Neuronal stem cell (in vitro differentiated cells): ENCODE results near the gene LCE6A. TPM values are rescaled to one million over a fixed set of nuclear protein-coding genes. Genes with fewer than 3 reads are reported as not detected.

Source experiments
- DNase-seq: peaks from one replicate; pipeline ENCODE4 v3.0.0-alpha.2; 2013; ENCODE audit warnings: low spot score
- H2AFZ ChIP-seq: one replicate; pipeline ENCODE4 v1.6.1; 2013; ENCODE audit warnings: mild to moderate bottlenecking, low read length, inconsistent platforms
- H2AK5ac ChIP-seq: 2 replicates; pipeline ENCODE4 v1.6.1; 2013; ENCODE audit warnings: low read depth, mild to moderate bottlenecking, inconsistent platforms, low read length, moderate library complexity, mixed read lengths
- H2BK120ac ChIP-seq: 2 replicates; pipeline ENCODE4 v1.6.1; 2013; ENCODE audit warnings: low read depth, mild to moderate bottlenecking, inconsistent platforms, low read length, moderate library complexity, mixed read lengths
- H2BK12ac ChIP-seq: one replicate; pipeline ENCODE4 v1.6.1; 2013; ENCODE audit warnings: low read length, inconsistent platforms
- H2BK15ac ChIP-seq: 2 replicates; pipeline ENCODE4 v1.6.1; 2013; ENCODE audit warnings: mild to moderate bottlenecking, low read length, inconsistent platforms, mixed read lengths
- H2BK5ac ChIP-seq: one replicate; pipeline ENCODE4 v1.6.1; 2013; ENCODE audit warnings: inconsistent platforms, mild to moderate bottlenecking, low read length, moderate library complexity
- H3K14ac ChIP-seq: one replicate; pipeline ENCODE4 v1.6.1; 2013; ENCODE audit warnings: low read length, inconsistent platforms
- H3K18ac ChIP-seq: 2 replicates; pipeline ENCODE4 v1.6.1; 2013; ENCODE audit warnings: low read length, inconsistent platforms
- H3K23ac ChIP-seq: 2 replicates; pipeline ENCODE4 v1.6.1; 2013; ENCODE audit warnings: low read depth, mild to moderate bottlenecking, mixed read lengths, low read length, inconsistent platforms; ENCODE audit not compliant: poor library complexity
- H3K27ac ChIP-seq: replicated peaks from 3 replicates; pipeline ENCODE4 v1.5.1; 2013; ENCODE audit warnings: low read length, inconsistent platforms
- H3K27me3 ChIP-seq, 3 experiments: 2 replicates each; pipeline ENCODE4 v1.6.1; 2013; ENCODE audit warnings: low read length in 3 of 3, mild to moderate bottlenecking in 2 of 3, inconsistent platforms in 1 of 3, low read depth in 1 of 3, mixed read lengths in 1 of 3, moderate library complexity in 1 of 3; ENCODE audit not compliant: control insufficient read depth in 3 of 3, insufficient read depth in 3 of 3
- H3K36me3 ChIP-seq, 2 donors: replicated peaks in 1 of 2; 2 replicates each; pipeline ENCODE4 v1.6.1; 2013; ENCODE audit warnings: low read length in 2 of 2; ENCODE audit not compliant: control insufficient read depth in 2 of 2, insufficient read depth in 2 of 2
- H3K4ac ChIP-seq: 2 replicates; pipeline ENCODE4 v1.6.1; 2013; ENCODE audit warnings: inconsistent platforms, mild to moderate bottlenecking, low read length, moderate library complexity
- H3K4me1 ChIP-seq, 2 donors: 1 replicate in 1 of 2; 2 replicates in 1 of 2; pipeline ENCODE4 v1.6.1; 2013; ENCODE audit warnings: low read length in 2 of 2, low read depth in 1 of 2; ENCODE audit not compliant: control insufficient read depth in 2 of 2, insufficient read depth in 1 of 2
- H3K4me2 ChIP-seq: one replicate; pipeline ENCODE4 v1.6.1; 2013; ENCODE audit warnings: mild to moderate bottlenecking, low read length, inconsistent platforms; ENCODE audit not compliant: insufficient read depth, poor library complexity, severe bottlenecking
- H3K4me3 ChIP-seq, 2 donors: 2 replicates each; pipeline ENCODE4 v1.5.1; 2013; ENCODE audit warnings: low read length in 2 of 2, mild to moderate bottlenecking in 2 of 2, inconsistent platforms in 1 of 2, moderate library complexity in 1 of 2
- H3K79me1 ChIP-seq: one replicate; pipeline ENCODE4 v1.6.1; 2013; ENCODE audit warnings: low read depth, mild to moderate bottlenecking, inconsistent platforms, low read length, moderate library complexity
- H3K9ac ChIP-seq: one replicate; pipeline ENCODE4 v1.6.1; 2013; ENCODE audit warnings: mild to moderate bottlenecking, low read depth, low read length, inconsistent platforms; ENCODE audit not compliant: poor library complexity
- H3K9me3 ChIP-seq, 2 donors: replicated peaks in 1 of 2; 2 replicates each; pipeline versions ENCODE3 to v1.6.1; 2013; ENCODE audit warnings: low read length in 2 of 2, mild to moderate bottlenecking in 2 of 2, inconsistent platforms in 1 of 2, low read depth in 1 of 2, mixed read lengths in 1 of 2, moderate library complexity in 1 of 2; ENCODE audit not compliant: control insufficient read depth in 2 of 2, insufficient read depth in 1 of 2
- H4K8ac ChIP-seq: one replicate; pipeline ENCODE4 v1.6.1; 2013; ENCODE audit warnings: low read depth, mild to moderate bottlenecking, inconsistent platforms, low read length, moderate library complexity
- H4K91ac ChIP-seq: one replicate; pipeline ENCODE4 v1.6.1; 2013; ENCODE audit warnings: low read length, low read depth, mild to moderate bottlenecking, inconsistent platforms; ENCODE audit not compliant: poor library complexity
- WGBS, 2 donors: extraction: QIAGEN DNeasy Blood & Tissue Kit; methylation state at CpG; one replicate each; pipeline ENCODE4 v1.1.7; 2013; ENCODE audit warnings: missing lambda C conversion rate in 2 of 2, mixed read lengths in 1 of 2; ENCODE audit not compliant: insufficient read length in 2 of 2, insufficient replicate concordance in 1 of 2; ENCODE audit errors: extremely low coverage in 2 of 2; 5-methylcytosine and 5-hydroxymethylcytosine counted together
- polyA plus RNA-seq, 2 experiments: library from polyadenylated mRNA; stranded (reverse); fragments of 200-250 nt; gene quantifications; one replicate each; pipeline ENCODE4 v1.2.3, GENCODE V29; 2013

Gene LCE6A, protein sequence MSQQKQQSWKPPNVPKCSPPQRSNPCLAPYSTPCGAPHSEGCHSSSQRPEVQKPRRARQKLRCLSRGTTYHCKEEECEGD
- polyA plus RNA-seq (2013, experiment 1 of 2) = not detected
- polyA plus RNA-seq (2013, experiment 2 of 2) = not detected

DNA sequence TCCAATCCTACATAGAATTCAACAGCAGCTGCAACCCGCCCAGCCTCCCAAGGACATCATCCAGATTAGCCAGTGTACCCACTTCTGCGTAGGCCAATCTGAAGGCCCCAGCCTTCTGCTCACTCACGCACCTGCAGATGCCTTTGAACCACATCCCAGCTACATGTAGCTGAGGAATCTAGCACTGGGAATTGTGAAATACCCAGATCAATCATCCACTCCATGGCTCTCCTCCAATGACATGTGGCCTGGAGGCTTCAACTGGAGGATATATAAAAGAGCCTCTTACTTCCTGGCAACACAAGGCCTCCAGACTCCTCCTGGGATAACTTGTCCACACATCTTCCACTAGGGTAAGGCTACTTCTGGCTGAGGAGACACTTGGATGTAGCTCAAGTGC is at the start of gene LCE6A:
TSS of gene LCE6A (plus strand) at position 301 of the 400 bp plus-strand sequence. CDS start 665 bp downstream, outside the sequence.
- Histone ChIP-seq H2BK5ac (no peak within 1 kb of the TSS), H4K8ac (no peak within 1 kb of the TSS), H2BK120ac (no peak within 1 kb of the TSS), H3K4ac (no peak within 1 kb of the TSS), H3K9ac (no peak within 1 kb of the TSS), H2BK15ac (no peak within 1 kb of the TSS), H3K4me1 (no peaks in the 10 kb centered on the region), H4K91ac (no peak within 1 kb of the TSS), H2AFZ (no peak within 1 kb of the TSS), H2AK5ac (no peak within 1 kb of the TSS), H2BK12ac (no peak within 1 kb of the TSS), H3K27me3 (no peaks in the 10 kb centered on the region), H3K14ac (no peak within 1 kb of the TSS), H3K4me3 (peak within 1 kb of the TSS in 1 of 2 donors; percentile 25), H3K4me2 (no peak within 1 kb of the TSS), H3K23ac (no peak within 1 kb of the TSS), H3K36me3 (no peaks in the 10 kb centered on the region), H3K18ac (no peak within 1 kb of the TSS), H3K79me1 (no peaks in the 10 kb centered on the region), H3K9me3 (peaks cover 0 to 21% of the 10 kb centered on the region in 2 donors), H3K27ac (no peak within 1 kb of the TSS)
- no peak for DNase-seq
- no CpG with 5 or more reads among the region's 3 CpGs for WGBS, 2 donors

GRCh38 chr1:152795686-152796085 is 47.0 kb upstream of the LCE6A start:
- H3K4me3 ChIP-seq = no peak overlapping the region
- H3K9me3 ChIP-seq = peaks cover 0 to 3% of the 10 kb centered on the region in 2 donors
- DNase-seq = no peak

GRCh38 chr1:152796421-152796820 is 46.2 kb upstream of the LCE6A start, which contains the start of gene LCE1D:
LCE1D (plus strand) TSS chr1:152796721; CDS start chr1:152797795, 1,074 bp downstream.
- H2BK15ac ChIP-seq = no peak within 1 kb of the TSS
- no CpG with 5 or more reads among the region's 3 CpGs for WGBS, 2 donors
- no peak within 1 kb of the TSS for H2BK5ac ChIP-seq
- no peak within 1 kb of the TSS for H3K4me2 ChIP-seq
- no peaks in the 10 kb centered on the region for H3K79me1 ChIP-seq
- peaks cover 0 to 3% of the 10 kb centered on the region in 2 donors for H3K9me3 ChIP-seq
- no peak within 1 kb of the TSS for H3K23ac ChIP-seq
- no peak within 1 kb of the TSS for H3K18ac ChIP-seq
- no peak within 1 kb of the TSS for H2BK120ac ChIP-seq
- no peak within 1 kb of the TSS for H2AFZ ChIP-seq
- H3K4me3 ChIP-seq = no peak within 1 kb of the TSS
- no peak within 1 kb of the TSS for H2AK5ac ChIP-seq
- H3K4me1 ChIP-seq = no peaks in the 10 kb centered on the region
- no peaks in the 10 kb centered on the region for H3K36me3 ChIP-seq
- no peak within 1 kb of the TSS for H2BK12ac ChIP-seq
- no peak within 1 kb of the TSS for H4K8ac ChIP-seq
- no peak within 1 kb of the TSS for H3K27ac ChIP-seq
- H3K14ac ChIP-seq = no peak within 1 kb of the TSS
- H3K9ac ChIP-seq = no peak within 1 kb of the TSS
- H4K91ac ChIP-seq = no peak within 1 kb of the TSS
- no peak for DNase-seq
- H3K27me3 ChIP-seq = no peaks in the 10 kb centered on the region
- no peak within 1 kb of the TSS for H3K4ac ChIP-seq

More at GRCh38 chr1:152795686-152796085, 47.0 kb upstream of the LCE6A start:
- Histone ChIP-seq H2BK12ac (no peak overlapping the region), H3K4me2 (no peak overlapping the region), H2BK15ac (no peak overlapping the region), H3K14ac (no peak overlapping the region), H3K23ac (no peak overlapping the region), H3K4ac (no peak overlapping the region), H3K18ac (no peak overlapping the region), H4K8ac (no peak overlapping the region), H3K4me1 (no peaks in the 10 kb centered on the region), H2AFZ (no peak overlapping the region), H3K27ac (no peak overlapping the region), H2BK5ac (no peak overlapping the region), H2BK120ac (no peak overlapping the region), H3K27me3 (no peaks in the 10 kb centered on the region), H3K79me1 (no peaks in the 10 kb centered on the region), H4K91ac (no peak overlapping the region), H2AK5ac (no peak overlapping the region), H3K9ac (no peak overlapping the region), H3K36me3 (no peaks in the 10 kb centered on the region)
- no CpG with 5 or more reads among the region's 4 CpGs for WGBS, 2 donors

DNA sequence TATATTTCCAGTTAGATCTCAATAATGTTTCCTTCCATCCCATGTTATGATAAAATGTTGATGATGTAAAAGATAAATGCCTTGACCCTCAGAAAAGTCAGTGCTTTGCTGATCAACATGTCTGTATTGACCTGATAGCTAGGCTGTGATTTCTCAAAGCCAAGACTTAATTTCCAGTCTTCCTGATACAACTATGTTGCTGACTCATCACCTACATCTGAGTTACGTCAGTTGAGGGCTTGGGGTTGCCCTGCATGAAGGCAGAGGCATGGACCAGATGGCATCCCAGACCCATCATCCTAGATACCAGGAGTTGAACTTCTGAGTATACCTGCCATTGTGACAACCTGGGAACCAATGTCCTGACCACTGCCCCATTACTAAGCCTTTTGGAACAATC is 41.3 kb upstream of the LCE6A start:
- Histone ChIP-seq H4K91ac (no peak overlapping the region), H3K79me1 (no peaks in the 10 kb centered on the region), H3K4me1 (no peaks in the 10 kb centered on the region), H2BK12ac (no peak overlapping the region), H3K4me2 (no peak overlapping the region), H2BK5ac (no peak overlapping the region), H3K18ac (no peak overlapping the region), H3K23ac (no peak overlapping the region), H4K8ac (no peak overlapping the region), H2AFZ (no peak overlapping the region), H2BK120ac (no peak overlapping the region), H3K27me3 (no peaks in the 10 kb centered on the region), H3K27ac (no peak overlapping the region), H3K36me3 (no peaks in the 10 kb centered on the region), H3K4me3 (no peak overlapping the region), H2BK15ac (no peak overlapping the region), H2AK5ac (no peak overlapping the region), H3K9me3 (peaks cover 0 to 17% of the 10 kb centered on the region in 2 donors), H3K14ac (no peak overlapping the region), H3K9ac (no peak overlapping the region), H3K4ac (no peak overlapping the region)
- WGBS, 2 donors = no CpG with 5 or more reads among the region's 1 CpG
- DNase-seq = no peak
